CD4-positive, alpha-beta T cell treated with Interferon alpha-2 for 1 hour (primary cell): Measurements from ENCODE around the gene CATSPERE.
A peak's percentile ranks its signal among the peaks of the same experiment; 100 is the strongest.
"Not testable (repeated sequence)": the region's sequence is repeated elsewhere in the genome, so short reads cannot be mapped to it uniquely, and the experiment has no call there.

Experiments
- DNase-seq, 2 donors: peaks; one replicate each; pipeline ENCODE4 v3.0.0-alpha.2; 2020 to 2022

The CATSPERE gene

DNA sequence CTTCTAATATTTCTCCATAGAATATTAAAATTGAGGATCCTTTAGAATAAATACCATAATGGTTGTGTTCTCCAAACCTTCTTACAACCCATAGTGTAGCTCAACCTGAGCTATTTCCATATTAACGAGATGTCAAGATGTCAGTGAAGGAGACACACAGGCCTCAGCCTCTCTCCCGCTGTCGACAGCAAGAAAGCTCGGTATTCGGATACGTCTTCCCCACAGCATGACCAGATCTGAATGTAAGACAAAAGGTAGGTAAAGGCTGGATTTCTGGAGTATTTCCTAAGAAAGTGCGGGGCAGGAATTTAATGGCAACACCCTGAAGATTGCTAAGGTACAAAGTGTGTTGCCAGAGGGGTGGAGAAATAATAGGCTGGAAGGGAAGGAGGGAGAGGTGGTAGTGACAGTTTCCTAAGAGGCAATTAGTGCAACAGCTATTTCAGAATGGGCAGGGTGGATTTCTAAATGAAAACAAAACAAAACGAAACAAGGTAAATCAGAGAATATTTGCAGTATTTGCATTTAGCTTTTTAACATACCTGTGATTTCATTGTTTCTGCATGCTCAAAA lies 11.1 kb upstream of the CATSPERE start:
- DNase-seq: no peak

DNA sequence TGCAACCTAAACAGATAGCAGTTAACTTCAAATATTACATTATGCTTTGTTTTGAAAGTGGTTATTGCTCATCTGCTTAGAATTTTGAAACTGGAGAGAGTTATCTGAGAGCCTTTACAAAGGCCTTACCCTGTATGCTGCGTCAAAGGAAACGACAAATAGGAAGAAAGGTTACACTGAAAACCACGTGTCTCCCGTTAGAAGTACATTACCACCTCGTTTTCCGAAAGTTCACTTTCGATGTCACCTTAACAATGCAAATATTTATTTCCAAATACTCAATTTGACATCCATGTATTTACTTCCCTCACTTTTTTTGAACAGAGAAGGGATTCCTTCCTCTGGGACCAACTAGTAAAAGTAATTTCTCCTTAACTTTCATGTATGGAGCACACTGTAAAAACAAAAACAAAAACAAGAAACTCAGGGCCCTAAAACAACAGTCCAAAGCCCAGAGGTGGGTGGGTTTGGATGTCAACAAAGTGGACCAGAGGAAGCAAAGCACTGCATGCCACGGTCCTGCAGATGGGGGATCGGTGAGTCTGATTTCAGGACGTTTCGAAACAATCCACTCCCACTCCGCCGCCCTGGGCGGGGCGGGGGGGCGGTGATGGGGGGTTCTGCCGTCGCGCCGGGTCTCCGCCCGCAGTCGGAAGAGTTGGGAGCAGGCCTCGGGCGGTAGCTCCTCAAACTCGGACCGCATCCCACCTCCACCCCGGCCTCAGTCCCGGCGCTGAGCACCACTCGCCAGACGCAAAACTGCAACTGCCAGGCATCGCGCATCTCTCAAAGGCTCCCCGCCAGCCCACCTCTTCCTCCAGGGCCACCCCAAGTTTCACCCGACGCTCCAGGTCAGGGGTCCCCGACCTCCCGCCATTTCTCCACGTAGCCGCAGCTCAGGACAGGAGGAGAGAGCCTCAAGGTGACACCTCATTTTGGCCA lies 10.2 kb upstream of the CATSPERE start:
- peak; percentile 49 to 71 for DNase-seq

DNA sequence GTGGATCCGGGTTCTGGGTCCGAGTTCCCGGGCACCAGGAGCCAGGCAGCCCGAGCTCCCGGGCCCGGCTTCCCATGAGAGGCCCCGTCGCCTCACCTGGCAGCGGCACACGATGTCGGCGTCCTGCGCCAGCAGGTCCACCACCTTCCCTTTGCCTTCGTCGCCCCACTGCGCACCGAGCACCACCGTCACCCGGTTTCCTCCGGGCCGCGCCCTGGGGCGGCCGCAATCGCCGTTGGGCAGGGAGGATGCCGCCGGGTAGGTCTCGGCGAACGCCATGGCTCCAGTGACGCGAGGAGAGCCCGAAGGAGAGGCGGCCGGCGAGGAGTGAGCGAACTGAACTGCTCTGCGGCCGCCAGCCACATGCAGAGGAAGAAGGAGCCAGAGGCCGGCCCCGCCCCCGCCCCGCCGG lies 9.5 kb upstream of the CATSPERE start, which contains the start of gene ADSS2:
ADSS2 (minus strand) TSS at position 371 of the 412 bp plus-strand sequence; CDS start at position 279, 92 bp downstream.
- no peak for DNase-seq

- DNase-seq: peak; percentile 99
Measured at GRCh38 chr1:244451951-244452795, 8.9 kb upstream of the CATSPERE start.

- DNase-seq: no peak
Measured at GRCh38 chr1:244454412-244454811, 6.7 kb upstream of the CATSPERE start.

DNA sequence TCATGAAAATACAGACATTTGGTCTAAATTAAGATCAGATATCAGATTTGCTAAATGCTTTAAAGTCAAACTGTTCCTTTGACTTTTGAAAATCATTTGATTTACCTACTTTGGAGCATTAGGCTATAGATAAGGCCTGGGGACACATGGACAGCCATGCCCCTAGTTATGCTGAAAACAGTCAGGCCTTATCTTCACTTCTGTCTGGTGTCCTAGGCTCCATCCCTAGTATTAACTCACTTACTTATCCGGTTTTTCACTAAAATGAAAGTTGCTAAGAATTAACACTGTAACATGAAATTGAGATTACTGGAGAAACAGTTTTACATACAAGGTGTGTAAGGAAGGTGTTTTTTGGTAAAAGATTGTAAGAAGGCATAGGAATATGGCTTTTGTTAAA lies 4.5 kb upstream of the CATSPERE start:
- DNase-seq: no peak

- DNase-seq: no peak
Measured at GRCh38 chr1:244458781-244459180, 2.3 kb upstream of the CATSPERE start.

DNA sequence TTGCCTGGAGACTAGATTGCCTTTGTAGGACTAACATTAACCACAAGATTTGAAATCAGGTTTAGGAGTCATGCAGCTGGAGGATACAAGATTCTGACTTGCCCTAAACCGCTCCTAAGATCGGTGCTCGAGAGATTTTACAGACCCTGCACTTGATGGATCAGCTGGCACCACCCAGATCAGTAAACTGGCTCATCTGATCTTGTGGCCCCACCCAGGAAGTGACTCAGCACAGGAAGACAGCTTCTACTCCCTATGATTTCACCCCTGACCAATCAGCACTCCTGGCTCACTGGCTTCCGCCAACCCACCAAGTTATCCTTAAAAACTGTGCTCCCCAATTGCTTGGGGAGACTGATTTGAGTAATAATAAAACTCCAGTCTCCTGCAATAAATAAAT lies 876 bp upstream of the CATSPERE start:
- peak in 1 of 2 donors; percentile 13 for DNase-seq

DNA sequence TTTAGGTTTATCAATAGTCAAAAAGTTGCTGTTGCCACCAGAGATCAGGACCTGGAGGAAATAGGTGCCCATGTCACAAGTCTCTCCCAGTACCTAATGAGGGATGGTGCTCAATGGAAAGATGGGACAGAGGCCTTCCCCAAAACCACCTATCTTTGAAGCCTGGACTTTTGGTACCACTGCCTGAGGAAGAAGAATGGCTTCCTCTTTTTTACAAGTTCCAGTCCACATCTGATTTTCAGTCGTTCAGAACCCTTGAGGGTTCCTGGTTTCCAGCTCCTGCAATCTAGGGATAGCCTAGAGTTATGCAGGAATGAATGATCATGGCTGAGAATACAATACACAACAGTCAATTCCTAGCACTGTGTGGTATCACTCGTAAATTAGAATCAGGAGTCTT lies 5.7 kb downstream of the CATSPERE start:
- no peak for DNase-seq

DNA sequence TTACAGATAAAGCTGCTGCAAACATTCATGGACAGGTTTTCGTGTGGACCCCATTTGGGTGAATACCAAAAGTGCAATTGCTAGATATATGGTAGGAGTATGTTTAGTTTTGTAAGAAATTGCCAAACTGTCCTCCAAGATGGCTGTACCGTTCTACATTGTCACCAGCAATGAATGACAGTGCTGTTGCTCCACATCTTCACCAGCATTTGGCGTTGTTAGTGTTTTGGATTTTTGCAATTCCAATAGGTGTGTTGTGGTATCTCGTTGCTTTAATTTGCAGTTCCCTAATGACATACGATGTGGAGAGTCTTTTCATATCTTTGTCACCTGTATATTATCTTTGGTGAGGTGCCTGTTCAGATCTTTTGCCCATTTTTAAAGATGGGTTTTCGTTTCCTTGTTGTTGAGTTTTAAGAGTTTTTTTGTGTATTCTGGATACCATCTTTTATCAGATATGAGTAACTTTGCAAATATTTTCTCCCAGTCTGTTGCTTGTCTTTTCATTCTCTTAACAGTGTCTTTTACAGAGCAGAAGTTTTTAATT lies 12.1 kb downstream of the CATSPERE start:
- DNase-seq: no peak

- not testable (repeated sequence) for DNase-seq
Measured at GRCh38 chr1:244484971-244485370, 23.9 kb downstream of the CATSPERE start.

GRCh38 chr1:244494653-244495052 lies 33.6 kb downstream of the CATSPERE start:
- DNase-seq: no peak

DNA sequence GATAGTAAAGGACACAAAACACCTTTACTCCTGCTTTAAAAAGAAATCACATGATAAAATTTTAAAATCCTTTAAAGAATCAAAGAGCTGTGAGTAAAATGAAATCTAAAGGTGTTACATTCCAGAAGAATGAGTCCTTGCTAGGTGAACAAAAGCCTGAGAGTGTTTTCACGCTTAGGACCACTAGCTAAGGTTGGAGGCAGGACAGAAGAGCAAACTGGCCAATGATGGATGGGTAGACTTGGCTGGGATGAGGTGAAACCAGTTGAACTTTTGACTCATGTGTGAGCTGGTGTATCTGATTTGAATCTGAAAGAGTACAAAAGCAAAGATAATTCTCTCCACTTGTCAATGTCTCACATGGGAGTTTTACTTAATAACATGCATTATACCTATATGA lies 35.1 kb downstream of the CATSPERE start:
- DNase-seq: no peak

DNA sequence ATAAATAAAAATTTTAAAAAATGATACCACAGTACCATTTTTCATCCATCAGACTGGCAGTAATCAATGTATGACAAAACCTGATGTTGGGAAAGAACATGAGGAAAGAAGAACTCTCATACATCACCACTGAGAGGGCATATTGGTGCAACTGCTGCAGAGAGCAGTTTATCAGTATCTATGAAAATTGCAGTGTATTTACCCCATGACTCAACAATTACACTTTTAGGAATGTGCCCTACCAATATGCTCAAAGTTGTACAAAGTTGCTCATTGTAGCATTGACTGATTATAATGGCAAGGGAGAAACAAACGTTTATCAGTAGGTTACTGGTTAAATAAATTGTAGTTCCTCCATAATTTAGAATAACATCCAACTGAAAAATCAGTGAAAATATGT lies 36.7 kb downstream of the CATSPERE start:
- DNase-seq: no peak

DNA sequence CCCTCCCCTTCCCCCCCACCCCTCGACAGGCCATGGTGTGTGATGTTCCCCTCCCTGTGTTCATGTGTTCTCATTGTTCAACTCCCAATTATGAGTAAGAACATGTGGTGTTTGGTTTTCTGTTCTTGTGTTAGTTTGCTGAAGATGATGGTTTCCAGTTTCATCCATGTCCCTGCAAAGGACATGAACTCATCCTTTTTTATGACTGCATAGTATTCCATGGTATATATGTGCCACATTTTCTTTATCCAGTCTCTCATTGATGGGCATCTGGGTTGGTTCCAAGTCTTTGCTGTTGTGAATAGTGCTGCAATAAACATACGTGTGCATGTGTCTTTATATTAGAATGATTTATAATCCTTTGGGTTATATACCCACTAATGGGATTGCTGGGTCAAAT lies 38.4 kb downstream of the CATSPERE start:
- not testable (repeated sequence) for DNase-seq

DNA sequence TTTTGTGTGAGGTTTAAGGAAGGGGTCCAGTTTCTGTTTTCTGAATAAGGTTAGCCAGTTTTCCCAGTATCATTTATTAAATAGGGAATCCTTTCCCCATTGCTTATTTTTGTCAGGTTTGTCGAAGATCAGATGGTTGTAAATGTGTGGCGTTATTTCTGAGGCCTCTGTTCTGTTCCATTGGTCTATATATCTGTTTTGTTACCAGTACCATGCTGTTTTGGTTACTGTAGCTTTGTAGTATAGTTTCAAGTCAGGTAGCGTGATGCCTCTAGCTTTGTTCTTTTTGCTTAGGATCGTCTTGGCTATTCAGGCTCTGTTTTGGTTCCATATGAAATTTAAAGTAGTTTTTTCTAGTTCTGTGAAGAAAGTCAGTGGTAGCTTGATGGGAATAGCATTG lies 39.4 kb downstream of the CATSPERE start:
- DNase-seq: not testable (repeated sequence)

- no peak for DNase-seq
Measured at GRCh38 chr1:244502630-244503029, 41.6 kb downstream of the CATSPERE start.

DNA sequence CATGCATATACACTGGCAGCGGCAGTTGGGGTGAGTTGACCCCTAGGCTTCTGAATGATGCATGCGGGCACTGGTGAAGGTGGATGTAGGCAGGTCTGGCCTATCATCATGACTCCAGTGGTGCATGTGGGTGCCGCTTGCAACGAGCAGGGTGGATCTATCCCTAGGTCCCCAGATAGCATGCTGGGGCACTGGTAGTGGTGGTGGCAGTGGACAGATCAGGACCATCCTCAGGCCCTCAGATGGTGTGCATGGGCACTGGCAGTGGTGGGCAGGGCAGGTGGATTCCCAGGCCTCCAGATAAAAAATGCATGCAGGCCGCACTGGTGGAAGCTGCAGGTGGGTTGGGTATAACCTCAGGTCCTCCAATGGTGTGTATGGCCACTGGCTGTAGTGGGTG lies 52.4 kb downstream of the CATSPERE start:
- no peak for DNase-seq

DNA sequence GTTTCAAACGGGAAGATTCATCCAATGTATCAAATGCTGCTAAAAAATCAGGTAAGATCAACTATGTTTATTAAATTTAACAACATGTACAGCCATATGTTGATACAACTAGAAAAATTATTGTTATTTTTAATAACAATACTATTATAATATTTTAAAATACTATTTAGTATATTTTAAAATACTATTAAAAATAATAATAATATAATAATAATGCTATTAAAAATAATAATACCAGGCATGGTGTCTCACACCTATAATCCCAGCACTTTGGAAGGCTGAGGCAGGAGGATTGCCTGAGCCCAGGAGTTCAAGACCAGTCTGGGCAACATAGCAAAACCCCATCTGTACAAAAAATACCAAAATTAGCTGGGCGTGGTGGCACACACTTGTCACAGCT lies 54.6 kb downstream of the CATSPERE start:
- no peak for DNase-seq

GRCh38 chr1:244536316-244536715 lies 75.2 kb downstream of the CATSPERE start:
- no peak for DNase-seq

- DNase-seq: no peak
Measured at GRCh38 chr1:244545511-244545910, 84.4 kb downstream of the CATSPERE start.

DNA sequence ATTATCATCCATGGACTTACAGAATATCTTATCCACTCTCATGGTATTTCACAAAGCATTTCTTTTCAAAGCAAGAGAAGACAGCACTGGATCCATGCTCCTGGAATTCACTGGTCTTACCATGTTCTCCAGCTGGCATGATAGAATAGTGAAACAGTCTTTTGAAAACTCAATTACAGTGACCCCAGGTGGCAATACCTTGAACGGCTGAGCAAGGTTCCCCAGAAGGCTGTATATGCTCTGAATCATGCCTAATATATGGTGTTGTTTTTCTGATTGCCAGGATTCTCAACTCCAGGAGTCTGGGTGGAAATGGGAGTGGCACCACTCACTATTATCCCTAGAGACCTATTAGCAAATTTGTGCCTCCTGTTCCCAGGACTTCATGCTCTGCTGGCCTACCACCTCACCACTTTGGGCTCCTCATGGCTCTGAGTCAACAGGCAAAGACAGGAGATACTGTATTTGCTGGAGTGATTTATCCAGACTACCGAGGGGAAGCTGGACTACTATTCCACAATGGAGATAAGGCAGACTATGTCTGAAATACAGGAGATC lies 87.6 kb downstream of the CATSPERE start:
- DNase-seq: no peak

DNA sequence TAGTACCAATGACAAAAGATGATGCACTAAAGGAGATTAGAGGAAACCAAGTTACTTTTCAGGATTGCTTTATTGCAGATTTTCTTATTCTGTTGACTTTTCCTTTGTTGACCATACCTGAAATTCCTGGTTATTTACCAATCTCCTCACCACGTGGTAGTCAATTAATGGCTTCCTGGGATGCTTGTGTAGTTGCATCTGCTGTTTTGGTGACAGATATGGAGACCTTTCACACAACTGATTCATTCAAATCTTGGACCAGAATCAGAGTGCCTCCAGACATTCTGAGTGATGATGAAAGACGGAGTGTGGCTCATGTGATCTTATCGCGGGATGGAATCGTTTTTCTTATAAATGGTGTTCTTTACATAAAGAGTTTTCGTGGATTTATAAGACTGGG lies 91.3 kb downstream of the CATSPERE start:
- no peak for DNase-seq
